SK-N-SH (cell line): ENCODE data around the gene SNAPC1. TPM values are rescaled to one million over a fixed set of nuclear protein-coding genes. Genes with fewer than 3 reads are reported as not detected.
A peak's percentile ranks its signal among the peaks of the same experiment; 100 is the strongest.

Experiments used
- CTCF ChIA-PET: fragments of 300-600, 350-600 bp; formaldehyde crosslinking; extraction: SDS; loops from one replicate; lab custom pipeline; 2021; lab: Yijun Ruan, JAX
- POLR2A ChIA-PET: fragments of 350-600 bp; sonication (Branson Sonifier 250); formaldehyde crosslinking; extraction: SDS; loops from one replicate; lab custom pipeline; 2020; ENCODE audit warnings: antibody characterized with exemption, inconsistent platforms; lab: Yijun Ruan, JAX
- DNase-seq: peaks from one replicate; pipeline ENCODE4 v3.0.0; 2012
- H2AFZ ChIP-seq: fragments of 200-600 bp; sonication (generic); 2 replicates; pipeline ENCODE4 v1.8.1; 2016; ENCODE audit warnings: antibody characterized with exemption, mild to moderate bottlenecking, low read depth
- H3F3A ChIP-seq: fragments of 200-600 bp; sonication (generic); replicated peaks from 2 replicates; pipeline ENCODE3; 2016; ENCODE audit warnings: antibody characterized with exemption, mild to moderate bottlenecking; ENCODE audit not compliant: insufficient read depth
- H3K27ac ChIP-seq, 2 experiments: fragments of 200-500 bp in 1 of 2; fragments of 200-600 bp in 1 of 2; sonication (Bioruptor generic) in 1 of 2; sonication (generic), shearing (Covaris generic) in 1 of 2; 2 replicates each; pipeline versions ENCODE4 v1.5.1 to v1.6.1; 2014 to 2016; ENCODE audit warnings: low read depth in 2 of 2, inconsistent platforms in 1 of 2, low read length in 1 of 2, mild to moderate bottlenecking in 1 of 2, mixed read lengths in 1 of 2
- H3K27me3 ChIP-seq: fragments of 200-600 bp; sonication (generic), shearing (Covaris generic); 2 replicates; pipeline ENCODE4 v1.6.1; 2016; ENCODE audit warnings: mixed run types; ENCODE audit not compliant: insufficient read depth
- H3K36me3 ChIP-seq, 2 experiments: fragments of 200-500 bp in 1 of 2; fragments of 200-600 bp in 1 of 2; sonication (Bioruptor generic) in 1 of 2; sonication (generic) in 1 of 2; replicated peaks in 1 of 2; 2 replicates each; pipeline versions ENCODE3 to v1.5.1; 2014 to 2016; ENCODE audit warnings: low read length in 1 of 2, mild to moderate bottlenecking in 1 of 2; ENCODE audit not compliant: insufficient read depth in 2 of 2, control insufficient read depth in 1 of 2
- H3K4me1 ChIP-seq, 2 experiments: fragments of 200-500 bp in 1 of 2; fragments of 200-600 bp in 1 of 2; sonication (Bioruptor generic) in 1 of 2; sonication (generic), shearing (Covaris generic) in 1 of 2; 2 replicates each; pipeline versions ENCODE4 v1.5.1 to v1.6.1; 2014 to 2016; ENCODE audit warnings: low read depth in 1 of 2, low read length in 1 of 2, mixed run types in 1 of 2; ENCODE audit not compliant: insufficient read depth in 2 of 2, control insufficient read depth in 1 of 2
- H3K4me2 ChIP-seq: fragments of 200-600 bp; sonication (generic), shearing (Covaris generic); 2 replicates; pipeline ENCODE4 v1.6.1; 2017; ENCODE audit warnings: mixed run types
- H3K4me3 ChIP-seq, 2 experiments: fragments of 200-500 bp in 1 of 2; fragments of 200-600 bp in 1 of 2; sonication (Bioruptor generic) in 1 of 2; sonication (generic), shearing (Covaris generic) in 1 of 2; 2 replicates each; pipeline versions ENCODE4 v1.5.1 to v1.8.1; 2014 to 2016; ENCODE audit warnings: low read depth in 2 of 2, inconsistent platforms in 1 of 2, low read length in 1 of 2, mild to moderate bottlenecking in 1 of 2, mixed read lengths in 1 of 2, moderate library complexity in 1 of 2
- H3K79me2 ChIP-seq: fragments of 200-600 bp; sonication (generic); 2 replicates; pipeline ENCODE4 v1.8.1; 2017; ENCODE audit warnings: mild to moderate bottlenecking; ENCODE audit not compliant: insufficient read depth
- H3K9ac ChIP-seq: fragments of 200-600 bp; sonication (generic); 2 replicates; pipeline ENCODE4 v1.6.1; 2017; ENCODE audit warnings: mixed run types
- H3K9me2 ChIP-seq: fragments of 200-600 bp; sonication (generic); 2 replicates; pipeline ENCODE4 v1.6.1; 2017; ENCODE audit warnings: mixed run types
- H3K9me3 ChIP-seq: fragments of 200-600 bp; sonication (generic); 2 replicates; pipeline ENCODE4 v1.6.1; 2017; ENCODE audit warnings: mixed run types, mild to moderate bottlenecking, moderate library complexity
- H4K20me1 ChIP-seq: fragments of 200-600 bp; sonication (generic); 2 replicates; pipeline ENCODE4 v1.6.1; 2017; ENCODE audit warnings: mild to moderate bottlenecking, mixed run types; ENCODE audit not compliant: insufficient read depth
- FOXJ3 ChIP-seq: sonication (generic); formaldehyde crosslinking; IDR thresholded peaks from 2 replicates; pipeline ENCODE4 v1.5.1; 2020; ENCODE audit warnings: mild to moderate bottlenecking, missing genetic modification reagents
- MXI1 ChIP-seq: IDR thresholded peaks from 2 replicates; pipeline ENCODE4 v1.6.1; 2012; ENCODE audit warnings: mild to moderate bottlenecking, low read depth, low read length, improper control_type of control experiment
- NFIC ChIP-seq: IDR thresholded peaks from 2 replicates; pipeline ENCODE4 v1.4.0; 2012; ENCODE audit warnings: borderline replicate concordance
- POLR2AphosphoS5 ChIP-seq: IDR thresholded peaks from 2 replicates; pipeline ENCODE4 v1.6.1; 2012; ENCODE audit warnings: low read depth, low read length
- RCOR1 ChIP-seq: fragments of 150-350 bp; IDR thresholded peaks from 2 replicates; pipeline ENCODE4 v1.6.1; 2017; ENCODE audit warnings: antibody characterized with exemption, low read length
- SIN3A ChIP-seq: IDR thresholded peaks from 2 replicates; pipeline ENCODE4 v1.6.1; 2012; ENCODE audit warnings: low read depth, mild to moderate bottlenecking, low read length, moderate library complexity, borderline replicate concordance
- TAF1 ChIP-seq: IDR thresholded peaks from 2 replicates; pipeline ENCODE4 v1.6.1; 2012; ENCODE audit warnings: low read depth, mild to moderate bottlenecking, low read length, moderate library complexity, borderline replicate concordance
- TCF12 ChIP-seq: IDR thresholded peaks from 2 replicates; pipeline ENCODE4 v1.4.0; 2012
- TEAD4 ChIP-seq: IDR thresholded peaks from 2 replicates; pipeline ENCODE4 v1.4.0; 2012; ENCODE audit warnings: mild to moderate bottlenecking, borderline replicate concordance; ENCODE audit not compliant: insufficient read depth
- YY1 ChIP-seq: IDR thresholded peaks from 2 replicates; pipeline ENCODE4 v1.4.0; 2012; ENCODE audit warnings: low read depth, mild to moderate bottlenecking
- WGBS: methylation state at CpG from one replicate; pipeline ENCODE4 v1.1.6; 2017; ENCODE audit warnings: low lambda C conversion rate; 5-methylcytosine and 5-hydroxymethylcytosine counted together
- polyA plus RNA-seq, 3 experiments: library from polyadenylated mRNA; depleted of rRNA; stranded (reverse); fragments of >200 nt; gene quantifications; 2 replicates each; pipeline ENCODE4 v1.2.3, GENCODE V29; 2012
- TF ChIP-seq, protein P1 (sequence below): fragments of 200-600 bp; sonication (generic); IDR thresholded peaks from 2 replicates; pipeline ENCODE4 v1.6.1; 2017; ENCODE audit warnings: antibody characterized with exemption, mild to moderate bottlenecking, moderate library complexity
- TF ChIP-seq, protein P2 (sequence below): fragments of 150-350 bp; IDR thresholded peaks from 2 replicates; pipeline ENCODE4 v1.6.1; 2016; ENCODE audit warnings: mild to moderate bottlenecking, low read depth, low read length

The SNAPC1 gene
- polyA plus RNA-seq, 1 of the 3 experiments (the other 2 are of a cell fraction) = 3.4 TPM

DNA sequence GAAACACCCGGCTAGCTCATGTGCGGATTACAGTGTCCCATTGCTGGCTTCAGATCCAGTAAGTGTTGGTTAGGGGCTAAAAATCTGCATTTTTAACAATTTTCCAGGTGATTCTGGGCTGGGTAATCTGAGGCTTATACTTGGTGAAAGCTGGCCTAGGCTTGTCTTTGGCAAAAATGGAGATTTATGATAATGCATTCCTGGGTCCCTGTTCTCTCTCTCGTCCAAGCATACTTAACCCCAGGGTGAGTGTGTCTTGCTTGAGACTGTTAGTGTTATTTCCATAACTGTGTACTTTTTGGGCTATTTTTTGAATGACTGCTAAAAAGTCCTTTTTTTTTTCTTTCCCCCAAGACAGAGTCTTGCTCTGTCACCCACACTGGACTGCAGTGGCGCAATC lies 43.2 kb downstream of the SNAPC1 start:
- H3K4me1 ChIP-seq = no peaks in the 10 kb centered on the region
- no peak overlapping the region for H3K4me2 ChIP-seq
- no peak overlapping the region for H3K27ac ChIP-seq
- H3K79me2 ChIP-seq = no peaks in the 10 kb centered on the region
- H3K4me3 ChIP-seq = no peak overlapping the region
- no peaks in the 10 kb centered on the region for H3K27me3 ChIP-seq
- ChIA-PET POLR2A (interaction anchor here (0.7 kb wide), 1 partner anchor 44 kb away, joined by 3 read pairs; the partner anchor contains the start of gene SNAPC1), CTCF (no interaction called here)
- no peak for DNase-seq
- whole genome bisulfite sequencing = 98% methylated on average over 4 of the region's 4 CpGs
- TF ChIP-seq MXI1 (no peak), TAF1 (no peak), FOXJ3 (CRISPR knock-in tag) (no peak), NFIC (no peak), TCF12 (no peak), TEAD4 (no peak), SIN3A (no peak), POLR2AphosphoS5 (no peak)
- TF ChIP-seq, protein P1, sequence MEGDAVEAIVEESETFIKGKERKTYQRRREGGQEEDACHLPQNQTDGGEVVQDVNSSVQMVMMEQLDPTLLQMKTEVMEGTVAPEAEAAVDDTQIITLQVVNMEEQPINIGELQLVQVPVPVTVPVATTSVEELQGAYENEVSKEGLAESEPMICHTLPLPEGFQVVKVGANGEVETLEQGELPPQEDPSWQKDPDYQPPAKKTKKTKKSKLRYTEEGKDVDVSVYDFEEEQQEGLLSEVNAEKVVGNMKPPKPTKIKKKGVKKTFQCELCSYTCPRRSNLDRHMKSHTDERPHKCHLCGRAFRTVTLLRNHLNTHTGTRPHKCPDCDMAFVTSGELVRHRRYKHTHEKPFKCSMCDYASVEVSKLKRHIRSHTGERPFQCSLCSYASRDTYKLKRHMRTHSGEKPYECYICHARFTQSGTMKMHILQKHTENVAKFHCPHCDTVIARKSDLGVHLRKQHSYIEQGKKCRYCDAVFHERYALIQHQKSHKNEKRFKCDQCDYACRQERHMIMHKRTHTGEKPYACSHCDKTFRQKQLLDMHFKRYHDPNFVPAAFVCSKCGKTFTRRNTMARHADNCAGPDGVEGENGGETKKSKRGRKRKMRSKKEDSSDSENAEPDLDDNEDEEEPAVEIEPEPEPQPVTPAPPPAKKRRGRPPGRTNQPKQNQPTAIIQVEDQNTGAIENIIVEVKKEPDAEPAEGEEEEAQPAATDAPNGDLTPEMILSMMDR = no peak
- no peaks in the 10 kb centered on the region for H3K36me3 ChIP-seq
- H4K20me1 ChIP-seq = no peaks in the 10 kb centered on the region
- no peaks in the 10 kb centered on the region for H3K9me3 ChIP-seq
- no peaks in the 10 kb centered on the region for H3F3A ChIP-seq
- no peak overlapping the region for H3K9ac ChIP-seq
- H2AFZ ChIP-seq = no peak overlapping the region
- H3K9me2 ChIP-seq = no peaks in the 10 kb centered on the region

DNA sequence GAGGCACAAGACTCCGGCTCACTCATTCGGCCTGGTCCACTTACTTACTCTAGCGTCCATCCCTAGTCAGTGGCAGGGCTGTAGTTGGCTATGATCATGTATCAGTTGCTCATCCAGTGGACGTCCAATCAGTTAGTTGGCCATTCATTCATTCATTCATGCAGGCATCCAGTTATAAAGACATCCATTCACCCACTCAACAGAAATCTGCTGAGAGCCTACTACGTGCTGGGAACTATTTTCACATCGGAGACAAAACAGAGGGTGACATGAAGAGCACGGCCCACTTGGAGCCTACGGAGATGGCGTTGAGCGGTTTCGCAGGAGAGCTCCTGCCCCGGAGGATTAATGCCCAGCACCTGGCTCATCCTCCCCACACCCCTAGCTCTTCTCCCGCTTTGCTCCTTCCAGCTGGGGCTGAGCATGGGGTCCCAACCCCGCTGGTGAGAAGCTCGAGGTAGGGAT lies 49.7 kb downstream of the SNAPC1 start:
- H3K9me3 ChIP-seq = no peaks in the 10 kb centered on the region
- TF ChIP-seq, protein P2, sequence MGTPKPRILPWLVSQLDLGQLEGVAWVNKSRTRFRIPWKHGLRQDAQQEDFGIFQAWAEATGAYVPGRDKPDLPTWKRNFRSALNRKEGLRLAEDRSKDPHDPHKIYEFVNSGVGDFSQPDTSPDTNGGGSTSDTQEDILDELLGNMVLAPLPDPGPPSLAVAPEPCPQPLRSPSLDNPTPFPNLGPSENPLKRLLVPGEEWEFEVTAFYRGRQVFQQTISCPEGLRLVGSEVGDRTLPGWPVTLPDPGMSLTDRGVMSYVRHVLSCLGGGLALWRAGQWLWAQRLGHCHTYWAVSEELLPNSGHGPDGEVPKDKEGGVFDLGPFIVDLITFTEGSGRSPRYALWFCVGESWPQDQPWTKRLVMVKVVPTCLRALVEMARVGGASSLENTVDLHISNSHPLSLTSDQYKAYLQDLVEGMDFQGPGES = no peak
- TF ChIP-seq MXI1 (no peak), YY1 (no peak), FOXJ3 (CRISPR knock-in tag) (no peak), RCOR1 (no peak), TAF1 (no peak)
- ChIA-PET POLR2A (no interaction called here), CTCF (interaction anchor here (1.6 kb wide), 1 partner anchor 25 kb away, joined by 8 read pairs; no protein-coding TSS in a partner anchor)
- no peaks in the 10 kb centered on the region for H4K20me1 ChIP-seq
- peaks cover 0 to 6% of the 10 kb centered on the region in 2 experiments; a peak in 1 of 4 replicates for H3K4me1 ChIP-seq
- H2AFZ ChIP-seq = no peak overlapping the region
- no peaks in the 10 kb centered on the region for H3K36me3 ChIP-seq
- DNase-seq = no peak
- no peaks in the 10 kb centered on the region for H3K9me2 ChIP-seq
- H3K4me3 ChIP-seq = peak overlapping the region in 1 of 2 experiments; percentile 53; a peak in 1 of 4 replicates
- peaks cover 29% of the 10 kb centered on the region for H3K27me3 ChIP-seq
- no peaks in the 10 kb centered on the region for H3F3A ChIP-seq
- H3K79me2 ChIP-seq = no peaks in the 10 kb centered on the region
- no peak overlapping the region for H3K9ac ChIP-seq
- H3K4me2 ChIP-seq = no peak overlapping the region
- no peak overlapping the region for H3K27ac ChIP-seq
- 89% methylated on average over 15 of the region's 15 CpGs for WGBS
